GM11168 (cell line): ENCODE results near the gene DCTN4.
"Not testable (repeated sequence)": the region's sequence is repeated elsewhere in the genome, so short reads cannot be mapped to it uniquely, and the experiment has no call there.

Source experiments
- in situ Hi-C: fragments of 300-500 bp; cut with MboI; formaldehyde crosslinking; loops from one replicate; pipeline ENCODE4 v1.12.0; 2022; ENCODE audit warnings: low sequenced_read_pairs; ENCODE audit not compliant: unreplicated experiment

DCTN4 gene

GRCh38 chr5:150742455-150743141 is 16.2 kb downstream of the DCTN4 start:
- in situ Hi-C loops, result not testable (repeated sequence)

- in situ Hi-C loops, result no loop called here
These were observed 17.8 kb downstream of the DCTN4 start for GRCh38 chr5:150740992-150741391.

GRCh38 chr5:150738862-150739261 is 20.0 kb downstream of the DCTN4 start:
- in situ Hi-C loops, result no loop called here

GRCh38 chr5:150734579-150735384 is 24.0 kb downstream of the DCTN4 start:
- in situ Hi-C loops, result no loop called here

- in situ Hi-C loops, result no loop called here
These were observed 27.1 kb downstream of the DCTN4 start for GRCh38 chr5:150731669-150732242.

- in situ Hi-C loops, result no loop called here
These were observed 29.0 kb downstream of the DCTN4 start for GRCh38 chr5:150729859-150730258.

- in situ Hi-C loops, result no loop called here
These were observed 35.0 kb downstream of the DCTN4 start for GRCh38 chr5:150723845-150724244.

- in situ Hi-C loops, result no loop called here
These were observed 48.7 kb downstream of the DCTN4 start for GRCh38 chr5:150710165-150710564.

GRCh38 chr5:150706776-150707390 is 51.9 kb downstream of the DCTN4 start:
- in situ Hi-C loops, result no loop called here

GRCh38 chr5:150703762-150704161 is 55.1 kb downstream of the DCTN4 start:
- in situ Hi-C loops, result no loop called here

- in situ Hi-C loops, result no loop called here
These were observed 58.0 kb downstream of the DCTN4 start, which contains the start of gene RBM22 for GRCh38 chr5:150700594-150701377. RBM22 (minus strand) TSS chr5:150701062; CDS start chr5:150700985, 77 bp downstream.

- in situ Hi-C loops, result no loop called here
These were observed 58.6 kb downstream of the DCTN4 start for GRCh38 chr5:150700246-150700593.

- in situ Hi-C loops, result no loop called here
These were observed 64.2 kb downstream of the DCTN4 start for GRCh38 chr5:150694612-150695011.

GRCh38 chr5:150692276-150692675 is 66.5 kb downstream of the DCTN4 start:
- in situ Hi-C loops, result no loop called here

- in situ Hi-C loops, result no loop called here
These were observed 68.1 kb downstream of the DCTN4 start for GRCh38 chr5:150690760-150691159.

GRCh38 chr5:150689120-150689519 is 69.7 kb downstream of the DCTN4 start:
- in situ Hi-C loops, result no loop called here

- in situ Hi-C loops, result no loop called here
These were observed 82.2 kb downstream of the DCTN4 start for GRCh38 chr5:150676578-150676977.

GRCh38 chr5:150675069-150675468 is 83.7 kb downstream of the DCTN4 start:
- in situ Hi-C loops, result no loop called here

GRCh38 chr5:150674341-150674821 is 84.4 kb downstream of the DCTN4 start:
- in situ Hi-C loops, result loop anchor here (25.0 kb wide), 1 partner anchor 212 kb away; no protein-coding TSS in a partner anchor

- in situ Hi-C loops, result loop anchor here (25.0 kb wide), 1 partner anchor 211 kb away; no protein-coding TSS in a partner anchor
These were observed 85.9 kb downstream of the DCTN4 start for GRCh38 chr5:150672884-150673275.
